ENCODE results near the gene NEGR1. TPM values are rescaled to one million over a fixed set of nuclear protein-coding genes. Genes with fewer than 3 reads are reported as not detected.

NEGR1 gene
- total RNA-seq, 1 donor from 2014 or later = 0.26 TPM

DNA sequence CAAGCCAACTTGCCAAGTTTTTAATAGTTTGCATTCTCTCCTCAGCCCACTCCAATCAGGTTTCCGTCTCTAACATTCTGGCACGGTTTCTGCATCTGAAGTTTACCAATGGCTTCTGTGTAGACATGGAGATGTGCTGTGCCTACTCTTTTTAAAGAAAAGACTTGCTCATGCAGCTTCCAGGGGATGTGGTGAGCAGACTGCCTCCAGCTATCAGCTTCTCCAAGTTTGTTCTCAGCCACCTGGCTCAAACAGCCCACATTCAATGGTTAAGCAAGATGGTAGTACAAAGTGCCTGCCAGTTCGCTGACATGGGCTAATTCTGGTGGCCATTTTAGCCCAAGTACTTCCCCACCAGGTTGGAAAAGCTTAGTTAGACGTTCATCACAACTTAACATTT lies 465.3 kb downstream of the NEGR1 start:
- no peaks in the 10 kb centered on the region for H3K27me3 ChIP-seq (ENCODE audit: control insufficient read depth, insufficient read depth, low read length)
- FAIRE-seq (no peak), DNase-seq (ENCODE audit: low read depth) (no peak)
- TF ChIP-seq, protein P1, sequence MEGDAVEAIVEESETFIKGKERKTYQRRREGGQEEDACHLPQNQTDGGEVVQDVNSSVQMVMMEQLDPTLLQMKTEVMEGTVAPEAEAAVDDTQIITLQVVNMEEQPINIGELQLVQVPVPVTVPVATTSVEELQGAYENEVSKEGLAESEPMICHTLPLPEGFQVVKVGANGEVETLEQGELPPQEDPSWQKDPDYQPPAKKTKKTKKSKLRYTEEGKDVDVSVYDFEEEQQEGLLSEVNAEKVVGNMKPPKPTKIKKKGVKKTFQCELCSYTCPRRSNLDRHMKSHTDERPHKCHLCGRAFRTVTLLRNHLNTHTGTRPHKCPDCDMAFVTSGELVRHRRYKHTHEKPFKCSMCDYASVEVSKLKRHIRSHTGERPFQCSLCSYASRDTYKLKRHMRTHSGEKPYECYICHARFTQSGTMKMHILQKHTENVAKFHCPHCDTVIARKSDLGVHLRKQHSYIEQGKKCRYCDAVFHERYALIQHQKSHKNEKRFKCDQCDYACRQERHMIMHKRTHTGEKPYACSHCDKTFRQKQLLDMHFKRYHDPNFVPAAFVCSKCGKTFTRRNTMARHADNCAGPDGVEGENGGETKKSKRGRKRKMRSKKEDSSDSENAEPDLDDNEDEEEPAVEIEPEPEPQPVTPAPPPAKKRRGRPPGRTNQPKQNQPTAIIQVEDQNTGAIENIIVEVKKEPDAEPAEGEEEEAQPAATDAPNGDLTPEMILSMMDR (IDR thresholded peaks at IDR 0.05; ENCODE audit: insufficient read depth, low read length, severe bottlenecking) = no peak
- no peaks in the 10 kb centered on the region for H3K36me3 ChIP-seq (ENCODE audit: control insufficient read depth, insufficient read depth, low read length)
- H3K4me3 ChIP-seq (ENCODE audit: low read depth, low read length) = no peak overlapping the region

DNA sequence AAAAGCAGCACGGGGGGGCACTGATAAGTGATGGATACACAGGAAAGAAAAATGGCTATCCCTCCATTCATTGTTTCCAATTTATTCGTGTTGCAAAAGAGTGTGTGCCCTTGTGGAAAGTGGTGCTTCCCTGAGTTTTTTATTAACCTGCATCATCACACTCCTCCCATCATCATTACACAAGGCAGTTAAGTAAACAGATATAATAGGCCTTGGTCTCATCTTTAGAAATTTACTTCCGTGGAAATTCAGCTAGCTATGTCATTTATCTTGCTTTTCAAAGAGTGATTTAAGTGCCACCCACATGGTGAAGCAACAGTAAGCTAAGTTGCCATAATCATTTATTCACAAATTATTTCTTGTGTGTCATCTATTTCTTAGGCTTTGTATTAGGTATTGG lies 473.3 kb downstream of the NEGR1 start:
- no peak for FAIRE-seq
- DNase-seq (ENCODE audit: low read depth) = no peak
- Histone ChIP-seq H3K36me3 (ENCODE audit: control insufficient read depth, insufficient read depth, low read length) (no peaks in the 10 kb centered on the region), H3K27me3 (ENCODE audit: control insufficient read depth, insufficient read depth, low read length) (no peaks in the 10 kb centered on the region), H3K4me3 (ENCODE audit: low read depth, low read length) (no peak overlapping the region)
- TF ChIP-seq, protein P1 (IDR thresholded peaks at IDR 0.05; ENCODE audit: insufficient read depth, low read length, severe bottlenecking) = no peak

DNA sequence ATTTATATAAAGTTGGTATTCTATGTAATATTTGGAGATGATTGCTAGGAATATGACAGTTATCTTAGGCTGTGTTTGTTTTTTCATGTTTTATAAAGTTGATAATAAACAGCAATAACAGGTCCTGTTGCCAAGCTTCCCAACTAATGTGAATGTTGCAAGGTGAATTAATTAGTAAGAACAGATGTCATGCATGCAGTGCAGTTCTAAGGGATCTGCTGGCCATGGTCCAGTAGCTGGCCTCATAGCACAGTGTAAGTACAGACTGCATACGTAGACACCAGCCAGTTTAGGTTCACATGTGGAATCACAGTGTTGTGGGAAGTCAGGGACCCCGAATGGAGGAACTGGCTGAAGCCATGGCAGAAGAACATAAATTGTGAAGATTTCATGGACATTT lies 478.2 kb downstream of the NEGR1 start:
- DNase-seq (ENCODE audit: low read depth) (no peak), FAIRE-seq (no peak)
- Histone ChIP-seq H3K4me3 (ENCODE audit: low read depth, low read length) (no peak overlapping the region), H3K27me3 (ENCODE audit: control insufficient read depth, insufficient read depth, low read length) (no peaks in the 10 kb centered on the region), H3K36me3 (ENCODE audit: control insufficient read depth, insufficient read depth, low read length) (no peaks in the 10 kb centered on the region)
- TF ChIP-seq, protein P1 (IDR thresholded peaks at IDR 0.05; ENCODE audit: insufficient read depth, low read length, severe bottlenecking) = no peak

DNA sequence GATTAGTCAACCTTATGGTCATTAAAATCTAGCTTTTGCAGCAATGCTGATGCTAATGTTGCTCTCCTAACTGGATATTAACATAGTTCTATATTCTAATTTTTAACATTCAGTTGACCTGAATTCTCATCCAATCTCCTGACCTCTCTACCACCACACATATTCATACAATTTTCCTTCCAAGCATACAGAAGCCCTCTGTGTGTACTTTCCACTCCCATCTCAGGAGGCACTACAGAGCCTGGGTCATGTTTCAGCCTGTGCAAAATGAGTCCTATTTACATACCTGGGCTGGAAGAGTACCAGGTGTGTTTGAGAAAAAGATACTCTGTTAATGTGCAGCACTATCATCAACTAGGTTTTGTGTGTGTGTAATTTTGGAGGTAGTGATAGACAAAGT lies 486.3 kb downstream of the NEGR1 start:
- H3K4me3 ChIP-seq (ENCODE audit: low read depth, low read length) = no peak overlapping the region
- no peaks in the 10 kb centered on the region for H3K36me3 ChIP-seq (ENCODE audit: control insufficient read depth, insufficient read depth, low read length)
- no peaks in the 10 kb centered on the region for H3K27me3 ChIP-seq (ENCODE audit: control insufficient read depth, insufficient read depth, low read length)
- FAIRE-seq = no peak
- peak; percentile 34 for DNase-seq (ENCODE audit: low read depth)
- TF ChIP-seq, protein P1 (IDR thresholded peaks at IDR 0.05; ENCODE audit: insufficient read depth, low read length, severe bottlenecking) = peak; percentile 7

DNA sequence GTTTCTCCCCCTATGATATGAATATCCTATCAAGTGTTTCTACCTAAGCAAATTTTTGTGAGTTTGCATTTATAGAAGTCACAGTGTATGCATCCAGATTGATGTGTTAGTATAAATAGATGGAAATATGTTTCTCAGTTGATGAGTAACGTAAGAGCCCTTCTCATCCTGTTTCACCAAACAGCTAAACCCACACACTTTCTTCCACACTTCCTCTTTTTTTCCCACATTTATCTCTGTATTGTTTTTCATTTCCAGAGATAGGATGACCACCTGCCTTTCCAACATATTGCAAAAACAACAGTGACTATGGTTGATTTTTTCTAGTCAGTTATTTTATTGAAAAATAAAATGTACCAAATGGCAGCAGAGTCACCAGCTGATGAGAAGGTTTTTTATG lies 490.1 kb downstream of the NEGR1 start:
- Histone ChIP-seq H3K4me3 (ENCODE audit: low read depth, low read length) (no peak overlapping the region), H3K27me3 (ENCODE audit: control insufficient read depth, insufficient read depth, low read length) (no peaks in the 10 kb centered on the region), H3K36me3 (ENCODE audit: control insufficient read depth, insufficient read depth, low read length) (no peaks in the 10 kb centered on the region)
- TF ChIP-seq, protein P1 (IDR thresholded peaks at IDR 0.05; ENCODE audit: insufficient read depth, low read length, severe bottlenecking) = no peak
- FAIRE-seq (no peak), DNase-seq (ENCODE audit: low read depth) (no peak)

DNA sequence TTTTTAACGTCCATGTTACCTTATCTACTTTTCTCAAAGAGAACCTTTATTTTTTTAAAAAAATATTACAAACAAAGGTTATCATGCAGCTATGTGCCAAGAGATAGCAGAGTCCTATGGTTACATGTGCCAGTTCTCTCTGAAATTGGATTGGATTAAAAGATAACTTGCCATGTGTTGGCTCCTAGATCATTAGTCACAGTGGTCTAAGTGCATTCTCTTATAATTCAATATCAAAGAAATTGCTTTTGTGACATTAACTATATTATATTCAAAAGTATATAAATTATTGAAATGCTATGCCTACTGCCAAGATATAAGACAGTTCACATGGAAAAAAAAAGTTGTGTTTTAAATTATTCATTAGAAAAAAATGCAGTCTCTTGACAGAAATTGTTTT lies 494.2 kb downstream of the NEGR1 start:
- no peak for FAIRE-seq
- Histone ChIP-seq H3K27me3 (ENCODE audit: control insufficient read depth, insufficient read depth, low read length) (no peaks in the 10 kb centered on the region), H3K4me3 (ENCODE audit: low read depth, low read length) (no peak overlapping the region), H3K36me3 (ENCODE audit: control insufficient read depth, insufficient read depth, low read length) (no peaks in the 10 kb centered on the region)
- DNase-seq (ENCODE audit: low read depth) = no peak
- TF ChIP-seq, protein P1 (IDR thresholded peaks at IDR 0.05; ENCODE audit: insufficient read depth, low read length, severe bottlenecking) = no peak
